Left lung (tissue), 10 donors: Measurements from ENCODE around the gene GALNT6. TPM values are rescaled to one million over a fixed set of nuclear protein-coding genes. Genes with fewer than 3 reads are reported as not detected.

Experiments used
- ATAC-seq: fragments of 200-7000 bp; cut with Tn5 transposase; one replicate; pipeline ENCODE4 v1.9.1; 2020; ENCODE audit warnings: moderate library complexity
- DNase-seq, 4 donors: peaks; one replicate each; pipeline ENCODE4 v3.0.0-alpha.2; 2013 to 2020
- H3K27ac ChIP-seq, 2 donors: fragments of 200-600 bp; sonication (generic) in 1 of 2; one replicate each; pipeline versions ENCODE4 v1.5.0 to v1.8.0; 2020 to 2021
- H3K27me3 ChIP-seq, 2 donors: fragments of 200-600 bp; sonication (generic) in 1 of 2; one replicate each; pipeline versions ENCODE4 v1.5.0 to v1.8.0; 2020 to 2021
- H3K36me3 ChIP-seq, 2 donors: fragments of 200-600 bp; sonication (generic) in 1 of 2; one replicate each; pipeline versions ENCODE4 v1.5.0 to v1.8.0; 2020 to 2021
- H3K4me1 ChIP-seq, 2 donors: fragments of 200-600 bp; one replicate each; pipeline ENCODE4 v1.8.0; 2021
- H3K4me3 ChIP-seq, 2 donors: fragments of 200-600 bp; sonication (generic) in 1 of 2; one replicate each; pipeline versions ENCODE4 v1.5.0 to v1.8.0; 2020 to 2021; ENCODE audit warnings: mild to moderate bottlenecking in 1 of 2
- H3K9me3 ChIP-seq, 2 donors: fragments of 200-600 bp; sonication (generic) in 1 of 2; one replicate each; pipeline versions ENCODE4 v1.5.0 to v1.8.0; 2020 to 2021
- intact Hi-C, 2 donors: fragments of 100-400 bp; cut with DNase I; formaldehyde crosslinking; loops; one replicate each; pipeline versions ENCODE4 v1.11.2 to v1.14.2; 2022
- polyA plus RNA-seq, 6 donors: library from polyadenylated mRNA; unstranded; fragments of 120-200 nt; gene quantifications; one replicate each; pipeline ENCODE4 v1.2.1, GENCODE V29; 2013; ENCODE audit not compliant: insufficient read length in 6 of 6
- total RNA-seq, 2 donors: library from RNA; stranded (reverse); fragmentation: NEBNext Ultra II Directional; extraction: Animal tissue kit (Norgen Biotek cat#: 25700); gene quantifications; one replicate each; pipeline ENCODE4 v1.2.1, GENCODE V29; 2021
- TF ChIP-seq, protein P1 (sequence below), 2 donors: fragments of 200-600 bp; sonication (generic) in 1 of 2; IDR thresholded peaks; one replicate each; pipeline versions ENCODE4 v1.5.0 to v1.8.0; 2021; ENCODE audit warnings: antibody characterized with exemption in 2 of 2
- donor health status: DM: no; HTN: yes; CAD: no.
- donor health status: DM: no; HTN: no; CAD: no.

The GALNT6 gene
- total and polyA plus RNA-seq, 8 donors = 1.8 to 21.8 (median 2.6) TPM

DNA sequence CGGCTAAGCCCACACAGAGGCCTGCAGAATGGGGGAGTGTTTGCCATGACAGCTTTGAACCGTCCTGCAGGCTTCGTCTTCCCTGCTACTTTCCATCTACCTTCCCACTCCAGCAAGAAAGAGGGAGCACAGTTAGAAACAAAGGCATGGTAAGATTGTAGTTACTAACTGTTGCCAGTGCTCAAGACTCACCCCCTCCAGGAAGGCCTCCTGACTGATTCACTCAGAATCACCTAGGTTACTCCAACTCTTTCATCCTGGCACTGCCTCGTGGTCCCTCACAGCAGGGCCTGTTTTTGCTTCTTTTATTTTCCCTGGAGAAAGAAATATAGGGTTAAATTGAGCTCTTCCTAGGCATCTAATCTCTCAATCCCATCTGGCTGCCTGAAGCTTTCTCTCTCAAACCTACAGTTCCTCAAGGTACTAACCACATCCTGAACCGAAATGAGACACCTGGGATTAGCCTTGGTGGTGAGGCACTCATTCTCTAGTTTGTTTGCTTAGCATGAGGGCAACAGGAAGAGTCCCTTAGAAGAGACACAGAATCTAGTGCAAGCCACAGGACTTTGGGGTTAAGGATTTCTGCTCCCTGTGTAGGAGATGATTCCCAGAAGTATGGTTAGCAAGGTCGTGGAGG is 7.8 kb downstream of the GALNT6 start:
- TF ChIP-seq, protein P1, sequence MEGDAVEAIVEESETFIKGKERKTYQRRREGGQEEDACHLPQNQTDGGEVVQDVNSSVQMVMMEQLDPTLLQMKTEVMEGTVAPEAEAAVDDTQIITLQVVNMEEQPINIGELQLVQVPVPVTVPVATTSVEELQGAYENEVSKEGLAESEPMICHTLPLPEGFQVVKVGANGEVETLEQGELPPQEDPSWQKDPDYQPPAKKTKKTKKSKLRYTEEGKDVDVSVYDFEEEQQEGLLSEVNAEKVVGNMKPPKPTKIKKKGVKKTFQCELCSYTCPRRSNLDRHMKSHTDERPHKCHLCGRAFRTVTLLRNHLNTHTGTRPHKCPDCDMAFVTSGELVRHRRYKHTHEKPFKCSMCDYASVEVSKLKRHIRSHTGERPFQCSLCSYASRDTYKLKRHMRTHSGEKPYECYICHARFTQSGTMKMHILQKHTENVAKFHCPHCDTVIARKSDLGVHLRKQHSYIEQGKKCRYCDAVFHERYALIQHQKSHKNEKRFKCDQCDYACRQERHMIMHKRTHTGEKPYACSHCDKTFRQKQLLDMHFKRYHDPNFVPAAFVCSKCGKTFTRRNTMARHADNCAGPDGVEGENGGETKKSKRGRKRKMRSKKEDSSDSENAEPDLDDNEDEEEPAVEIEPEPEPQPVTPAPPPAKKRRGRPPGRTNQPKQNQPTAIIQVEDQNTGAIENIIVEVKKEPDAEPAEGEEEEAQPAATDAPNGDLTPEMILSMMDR (IDR thresholded peaks at IDR 0.05) = no peak

GRCh38 chr12:51382173-51382572 is 9.0 kb downstream of the GALNT6 start:
- Histone ChIP-seq H3K36me3 (peaks cover 0 to 11% of the 10 kb centered on the region in 2 donors), H3K4me1 (no peaks in the 10 kb centered on the region), H3K4me3 (no peak overlapping the region), H3K27ac (no peak overlapping the region), H3K27me3 (no peaks in the 10 kb centered on the region), H3K9me3 (no peaks in the 10 kb centered on the region)
- ATAC-seq = no peak
- DNase-seq = no peak
- intact Hi-C loops = no loop called here
- TF ChIP-seq, protein P1 (IDR thresholded peaks at IDR 0.05) = no peak

More for the DNA sequence above, 7.8 kb downstream of the GALNT6 start:
- no peaks in the 10 kb centered on the region for H3K27me3 ChIP-seq
- ATAC-seq (no peak), DNase-seq (no peak)
- H3K4me1 ChIP-seq = peaks cover 0 to 2% of the 10 kb centered on the region in 2 donors
- H3K27ac ChIP-seq = no peak overlapping the region
- H3K9me3 ChIP-seq = no peaks in the 10 kb centered on the region
- intact Hi-C loops = no loop called here
- no peak overlapping the region for H3K4me3 ChIP-seq
- H3K36me3 ChIP-seq = peaks cover 0 to 9% of the 10 kb centered on the region in 2 donors

DNA sequence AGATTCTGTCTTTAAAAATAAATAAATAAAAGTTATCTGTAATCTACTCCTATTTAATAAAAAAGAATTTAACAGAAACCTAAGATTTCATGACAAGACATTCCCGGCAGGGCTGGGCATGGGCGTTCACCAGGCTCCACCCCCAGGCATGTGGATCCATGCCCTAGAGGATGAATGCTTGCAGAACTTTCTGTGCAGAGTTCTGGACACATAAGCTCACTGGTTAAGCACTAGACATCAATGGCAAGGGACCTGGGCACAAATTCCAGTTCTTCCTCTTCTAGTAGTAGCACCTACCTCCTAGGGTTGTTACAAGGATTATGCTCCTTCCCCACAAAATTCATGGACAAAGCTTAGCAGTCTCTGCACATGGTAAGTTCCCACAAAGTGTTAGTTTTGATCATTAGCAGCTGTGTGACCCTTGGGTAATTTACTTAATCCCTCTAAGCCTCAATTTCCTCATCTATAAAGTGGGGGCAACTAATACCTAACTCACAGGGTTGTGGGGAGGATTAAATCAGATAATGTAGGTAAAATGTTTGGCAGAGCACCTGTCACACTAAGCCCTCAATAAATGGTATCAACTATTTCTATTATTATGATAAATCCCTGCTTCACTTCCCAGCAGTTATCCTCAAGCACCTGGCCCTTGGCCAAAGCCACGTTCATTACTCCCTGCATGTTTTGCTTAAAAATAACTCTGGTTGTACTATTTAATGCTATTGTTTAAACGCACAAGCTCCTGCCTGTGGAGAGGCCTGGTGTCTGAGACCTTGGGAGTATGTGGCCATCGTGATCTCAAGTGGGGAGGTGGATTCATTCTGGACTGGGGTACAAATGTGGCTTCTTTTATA is 9.8 kb downstream of the GALNT6 start:
- Histone ChIP-seq H3K4me1 (no peaks in the 10 kb centered on the region), H3K36me3 (peaks cover 0 to 17% of the 10 kb centered on the region in 2 donors), H3K9me3 (no peaks in the 10 kb centered on the region), H3K27me3 (no peaks in the 10 kb centered on the region), H3K27ac (no peak overlapping the region), H3K4me3 (no peak overlapping the region)
- TF ChIP-seq, protein P1 (IDR thresholded peaks at IDR 0.05) = no peak
- intact Hi-C loops = no loop called here
- ATAC-seq (no peak), DNase-seq (no peak)

DNA sequence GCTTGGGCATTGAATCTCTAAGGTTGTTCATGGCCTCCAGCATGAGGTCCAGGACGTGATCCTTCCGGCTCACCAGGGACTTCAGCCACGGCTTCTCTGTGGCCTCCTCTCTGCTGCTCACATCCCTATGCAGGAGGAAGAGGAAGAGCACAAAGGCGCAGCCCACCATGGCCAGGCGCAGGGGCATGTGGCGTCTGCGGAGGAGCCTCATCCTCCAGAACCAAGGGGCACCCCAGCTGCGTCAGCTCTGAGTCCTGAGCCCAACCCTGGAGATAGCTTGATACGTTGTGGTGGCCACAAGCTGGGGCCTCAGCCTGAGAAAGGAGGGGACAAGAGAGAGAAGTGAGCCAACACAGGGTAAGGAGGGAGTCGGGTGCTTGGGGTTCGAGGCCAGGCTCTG is 11.6 kb downstream of the GALNT6 start:
- Histone ChIP-seq H3K36me3 (peaks cover 0 to 17% of the 10 kb centered on the region in 2 donors), H3K27ac (no peak overlapping the region), H3K4me3 (no peak overlapping the region), H3K4me1 (no peaks in the 10 kb centered on the region), H3K27me3 (no peaks in the 10 kb centered on the region), H3K9me3 (no peaks in the 10 kb centered on the region)
- DNase-seq (no peak), ATAC-seq (no peak)
- intact Hi-C loops = no loop called here
- TF ChIP-seq, protein P1 (IDR thresholded peaks at IDR 0.05) = no peak

DNA sequence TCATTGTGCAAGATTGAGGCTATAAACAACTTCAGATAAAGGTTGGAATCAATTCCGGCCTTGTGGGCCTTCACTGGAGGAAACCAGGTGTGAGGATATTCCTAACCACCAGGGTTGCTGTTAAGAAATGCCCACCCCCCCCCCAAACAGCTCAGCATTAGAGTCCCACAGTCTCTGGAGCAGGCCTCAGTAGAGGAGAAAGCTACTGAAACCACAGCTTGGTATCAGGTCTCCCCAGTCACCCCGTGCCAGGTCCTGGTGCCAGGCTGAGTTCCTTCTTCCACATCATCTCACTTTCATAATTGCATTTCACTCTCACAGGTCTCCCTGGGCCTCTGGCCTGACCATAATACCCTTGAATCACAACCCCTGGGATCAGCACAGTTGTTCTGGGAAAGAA is 12.5 kb downstream of the GALNT6 start:
- ATAC-seq (no peak), DNase-seq (no peak)
- Histone ChIP-seq H3K36me3 (peaks cover 0 to 17% of the 10 kb centered on the region in 2 donors), H3K27me3 (no peaks in the 10 kb centered on the region), H3K4me3 (no peak overlapping the region), H3K9me3 (no peaks in the 10 kb centered on the region), H3K27ac (no peak overlapping the region), H3K4me1 (no peaks in the 10 kb centered on the region)
- intact Hi-C loops = no loop called here
- TF ChIP-seq, protein P1 (IDR thresholded peaks at IDR 0.05) = no peak
